ENCODE data around the gene JARID2. TPM values are rescaled to one million over a fixed set of nuclear protein-coding genes. Genes with fewer than 3 reads are reported as not detected.

Gene JARID2
- total and polyA plus RNA-seq, 10 of the 15 experiments (the other 5 are each of a cell fraction or from before 2014, with no cell fraction given): 4.2 to 21.6 (median 11.7) TPM

- in situ Hi-C loops (cut with MboI): no loop called here
These were observed 111.1 kb downstream of the JARID2 start for GRCh38 chr6:15356937-15357336.

More at GRCh38 chr6:15356937-15357336, 111.1 kb downstream of the JARID2 start:
- RAD21 ChIA-PET (ENCODE audit: unreplicated experiment): interaction anchor here (0.7 to 3.6 kb wide), 8 partner anchors 8 to 102 kb away, joined by 3 to 28 read pairs (median 4); no protein-coding TSS in a partner anchor
- POLR2A ChIA-PET: interaction anchor here (0.8 to 2.3 kb wide), 5 partner anchors 10 to 27 kb away, joined by 3 to 8 read pairs (median 4); no protein-coding TSS in a partner anchor
- FAIRE-seq: no peak
- TF ChIP-seq POU2F2 (IDR thresholded peaks at IDR 0.05; ENCODE audit: borderline replicate concordance, low read depth, low read length) (no peak), SREBF2 (IDR thresholded peaks at IDR 0.05; ENCODE audit: low read length) (no peak), PBX3 (IDR thresholded peaks at IDR 0.05; ENCODE audit: insufficient replicate concordance, low read depth, low read length) (no peak), RAD51 (IDR thresholded peaks at IDR 0.05) (no peak), USF2 (IDR thresholded peaks at IDR 0.05; ENCODE audit: borderline replicate concordance, low read depth, low read length) (no peak)
- peak overlapping the region; percentile 81 for H3K27ac ChIP-seq (ENCODE audit: control insufficient read depth, insufficient read depth)
- peaks cover 97% of the 10 kb centered on the region for H3K79me2 ChIP-seq (ENCODE audit: control insufficient read depth, insufficient read depth, low read length)
- H2AFZ ChIP-seq (ENCODE audit: control insufficient read depth, low read depth, low read length): no peak overlapping the region
- DNase-seq (ENCODE audit: low read depth, low spot score): no peak
- no peak for ATAC-seq
- H3K9ac ChIP-seq (ENCODE audit: control insufficient read depth, insufficient read depth, low read length): no peak overlapping the region
- BruUV-seq (replicated peaks): no TSS peak
- no peaks in the 10 kb centered on the region for H4K20me1 ChIP-seq (ENCODE audit: control insufficient read depth, insufficient read depth)
- CTCF ChIA-PET: interaction anchor here (1.7 to 6.1 kb wide), 2 partner anchors 11 to 14 kb away, joined by 3 to 38 read pairs; no protein-coding TSS in a partner anchor
- peak overlapping the region; percentile 5; the same call in 1 of the 2 replicates for H3K4me3 ChIP-seq
- WGBS (ENCODE audit: insufficient coverage, insufficient replicate concordance, low lambda C conversion rate, missing lambda C conversion rate): 98% methylated on average over 5 of the region's 5 CpGs
- H3K36me3 ChIP-seq (ENCODE audit: control insufficient read depth in 2 of 2, insufficient read depth in 2 of 2, low read length in 1 of 2): peaks cover 0 to 6% of the 10 kb centered on the region in 2 experiments; a peak in 1 of 4 replicates
- peak overlapping the region; percentile 47; the same call in 1 of the 2 replicates for H3K4me2 ChIP-seq (ENCODE audit: control insufficient read depth, insufficient read depth)
- H3K4me1 ChIP-seq (ENCODE audit: control insufficient read depth, insufficient read depth, low read length): peaks cover 73% of the 10 kb centered on the region
- H3K9me3 ChIP-seq (replicated peaks; ENCODE audit: control insufficient read depth, insufficient read depth, low read length): no peaks in the 10 kb centered on the region; the same call in 2 of the 3 replicates
- intact Hi-C loops (cut with micrococcal nuclease; ENCODE audit: unreplicated experiment): no loop called here
- H3K27me3 ChIP-seq (replicated peaks in 1 of 2; ENCODE audit: control insufficient read depth in 2 of 2, insufficient read depth in 2 of 2, low read length in 1 of 2): no peaks in the 10 kb centered on the region
- SMC1A ChIA-PET (ENCODE audit: uncharacterized antibody, unreplicated experiment): interaction anchor here (0.6 to 6.8 kb wide), 16 partner anchors 10 to 140 kb away, joined by 3 to 85 read pairs (median 6); no protein-coding TSS in a partner anchor
